Activated CD4-positive, alpha-beta T cell treated with anti-CD3 and anti-CD28 coated beads, Interleukin-2, amount 50 U/mL, for 1 hour (primary cell): ENCODE data around the gene GREB1L.

ENCODE experiments used
- DNase-seq: peaks from one replicate; pipeline ENCODE4 v3.0.0-alpha.2; 2020

GREB1L gene

DNA sequence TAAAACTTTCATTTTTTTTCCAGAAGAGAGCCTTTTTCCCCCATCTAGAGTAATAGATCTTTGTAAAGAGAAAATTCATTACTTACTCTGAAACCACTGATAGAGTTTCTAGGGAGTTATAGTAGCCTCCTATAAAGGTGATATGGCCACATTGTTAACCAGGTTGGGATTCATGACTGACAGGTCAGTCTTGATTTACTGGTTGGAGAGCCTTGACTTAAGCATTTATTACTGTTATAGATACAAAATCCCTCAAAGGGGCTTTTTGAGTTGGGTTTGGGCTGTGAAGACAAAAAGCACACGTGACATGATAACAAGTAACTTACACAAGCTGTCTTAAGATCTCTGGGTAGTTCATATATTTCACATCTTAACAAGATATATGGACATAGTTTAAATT is 141.0 kb downstream of the GREB1L start:
- no peak for DNase-seq

DNA sequence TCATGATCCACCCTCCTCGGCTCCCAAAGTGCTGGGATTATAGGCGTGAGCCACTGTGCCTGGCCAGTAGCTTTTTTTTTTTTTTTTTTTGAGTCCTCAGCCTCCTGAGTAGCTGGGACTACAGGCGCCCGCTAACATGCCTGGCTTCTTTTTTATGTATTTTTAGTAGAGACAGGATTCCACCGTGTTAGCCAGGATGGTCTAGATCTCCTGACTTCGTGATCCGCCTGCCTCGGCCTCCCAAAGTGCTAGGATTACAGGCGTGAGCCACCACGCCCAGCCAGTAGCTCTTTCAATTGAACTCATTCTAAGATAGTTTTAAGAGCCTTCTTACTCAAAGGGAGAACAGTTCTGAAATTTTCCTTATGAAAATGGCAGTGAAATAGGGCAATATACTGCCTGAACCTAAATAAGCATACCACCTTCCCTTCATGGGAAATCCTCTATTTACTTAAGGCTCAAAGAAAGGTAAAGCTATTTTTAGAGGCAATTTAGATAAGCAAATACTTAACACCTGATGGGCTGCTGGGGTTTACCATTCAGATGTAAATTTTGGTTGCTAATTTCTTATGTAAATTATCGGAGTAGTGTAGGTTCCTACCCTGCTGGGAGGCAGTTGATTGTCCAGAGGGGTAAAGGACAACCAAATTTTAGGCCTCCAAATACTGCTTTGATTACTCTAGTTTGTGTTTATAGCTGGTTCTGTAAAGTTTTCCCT is 144.7 kb downstream of the GREB1L start:
- no peak for DNase-seq

DNA sequence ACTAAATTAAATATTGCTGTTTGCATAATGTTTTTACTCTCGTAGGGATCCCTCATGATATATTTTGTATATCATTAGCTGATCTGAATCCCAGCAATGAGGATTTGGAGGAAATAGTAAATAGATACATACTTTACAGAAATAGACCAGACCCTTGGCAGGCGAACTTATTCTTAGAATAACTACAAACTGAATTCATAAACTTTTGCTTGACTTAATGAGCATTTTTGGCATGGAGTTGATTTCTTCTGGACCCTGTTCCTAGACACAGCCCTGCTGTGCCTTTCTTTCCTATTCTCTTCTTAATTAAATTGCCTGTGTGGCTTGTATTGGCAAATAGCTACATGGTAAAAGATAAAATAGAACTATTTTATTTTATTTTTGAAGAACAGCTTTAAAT is 145.9 kb downstream of the GREB1L start:
- DNase-seq: no peak

DNA sequence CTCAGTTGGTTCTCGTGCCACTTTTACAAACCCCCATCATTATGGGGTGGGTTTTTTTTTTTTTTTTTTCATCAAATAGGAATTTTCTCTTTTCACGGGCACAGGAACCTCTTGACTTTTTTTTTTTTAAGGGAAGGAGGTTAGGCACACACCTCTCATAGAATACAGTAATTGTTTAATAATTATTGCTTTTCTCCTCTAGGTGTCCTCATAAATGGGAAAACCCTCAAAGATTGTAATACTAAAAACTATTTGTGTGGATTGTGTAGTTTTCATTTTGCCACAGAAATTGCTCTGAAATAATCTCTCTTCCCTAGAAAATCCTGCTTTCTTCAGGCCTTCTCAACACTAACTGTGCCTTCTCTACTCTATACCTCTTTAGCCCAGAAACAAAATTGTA is 147.3 kb downstream of the GREB1L start:
- DNase-seq: no peak

DNA sequence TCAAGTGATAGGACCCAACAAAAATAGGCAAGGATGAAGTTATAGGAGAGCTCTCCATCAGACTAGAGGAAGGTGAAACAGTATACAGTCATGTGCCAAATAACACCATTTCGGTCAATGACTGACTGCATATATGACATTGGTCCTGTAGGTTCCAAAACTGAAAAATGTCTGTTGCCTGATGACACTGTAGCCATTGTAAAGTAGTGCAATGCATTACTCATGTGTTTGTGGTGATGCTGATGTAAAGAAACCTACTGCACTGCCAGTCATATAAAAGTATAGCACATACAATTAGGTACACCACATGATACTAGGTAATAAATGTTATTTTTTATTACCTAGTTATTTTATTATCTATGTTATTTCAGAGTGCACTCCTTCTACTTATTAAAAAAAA is 147.9 kb downstream of the GREB1L start:
- DNase-seq: no peak

DNA sequence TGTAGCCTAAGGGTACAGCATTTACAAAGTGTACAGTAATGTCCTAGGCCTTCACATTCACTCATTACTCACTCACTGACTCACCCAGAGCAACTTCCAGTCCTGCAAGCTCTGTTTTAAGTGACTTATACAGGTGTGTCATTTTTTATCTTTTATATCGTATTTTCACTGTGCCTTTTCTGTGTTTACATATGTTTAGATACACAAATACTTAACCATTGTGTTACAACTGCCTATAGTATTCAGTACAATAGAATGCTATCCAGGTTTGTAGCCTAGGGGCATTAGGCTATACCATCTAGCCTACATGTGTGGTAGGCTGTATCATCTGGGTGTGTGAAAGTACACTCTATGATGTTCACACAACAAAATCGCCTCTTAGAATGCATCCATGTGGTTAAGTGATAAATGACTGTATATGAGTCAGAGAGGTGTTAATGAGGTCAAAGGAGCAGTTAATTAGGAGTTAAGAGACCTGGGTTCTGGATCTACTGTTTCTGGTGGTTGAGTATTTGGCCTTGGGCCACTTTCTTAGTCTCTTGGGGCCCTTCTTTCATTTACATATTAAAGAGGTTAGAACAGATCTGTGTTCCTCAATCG is 149.1 kb downstream of the GREB1L start:
- DNase-seq: no peak

DNA sequence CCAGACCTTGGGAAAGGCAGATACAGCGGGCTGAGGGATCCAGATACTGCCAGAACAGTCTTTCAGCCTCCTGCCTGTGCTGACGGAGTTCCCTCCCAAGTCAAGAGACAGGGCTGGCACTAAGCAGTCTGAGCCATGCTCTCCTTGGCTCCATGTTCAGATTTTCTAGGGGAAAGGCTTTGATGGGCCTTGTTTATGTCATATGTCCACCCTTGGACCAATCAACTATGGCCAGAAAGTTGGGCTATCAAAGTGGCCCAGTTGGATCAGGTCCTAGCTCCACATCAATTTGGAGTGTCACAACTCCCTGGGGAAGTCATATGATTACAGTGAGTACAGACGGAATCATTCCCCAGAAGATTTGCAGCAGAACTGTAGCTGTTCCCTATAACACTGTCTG is 152.0 kb downstream of the GREB1L start:
- DNase-seq: no peak

DNA sequence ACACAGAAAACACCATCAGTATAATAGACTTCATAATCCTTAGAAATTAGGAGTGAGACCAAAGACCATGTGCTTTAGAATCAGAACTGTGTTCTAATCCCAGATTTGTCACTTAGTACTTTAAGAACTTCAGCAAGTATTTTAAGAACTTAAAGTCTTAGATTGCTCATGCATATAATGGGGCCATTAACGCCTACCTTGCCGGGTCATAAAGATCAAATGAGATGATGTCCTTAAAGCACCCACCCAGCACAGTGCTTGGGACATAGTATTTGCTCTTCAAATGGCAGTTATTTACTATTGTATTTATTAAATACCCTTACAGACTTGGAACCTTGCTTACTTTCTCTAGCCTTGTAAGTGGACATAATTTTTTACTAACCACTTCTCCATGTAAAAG is 156.1 kb downstream of the GREB1L start:
- no peak for DNase-seq

DNA sequence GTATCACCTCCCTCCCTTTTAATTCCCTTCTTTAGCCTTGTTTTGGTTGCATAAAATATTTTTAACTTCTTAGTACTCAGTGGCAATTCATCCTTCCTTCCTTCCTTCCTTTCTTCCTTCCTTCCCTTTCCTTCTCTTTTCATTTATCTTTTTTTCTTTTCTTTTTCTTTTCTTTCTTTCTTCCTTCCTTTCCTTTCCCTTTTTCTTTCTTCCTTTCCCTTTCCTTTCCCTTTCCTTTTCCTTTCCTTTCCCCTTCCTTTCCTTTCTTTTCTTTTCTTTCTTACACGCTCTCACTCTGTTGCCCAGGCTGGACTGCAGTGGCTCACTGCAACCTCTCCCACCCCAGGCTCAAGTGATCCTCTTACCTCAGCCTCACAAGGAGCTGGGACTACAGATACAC is 160.2 kb downstream of the GREB1L start:
- no peak for DNase-seq

DNA sequence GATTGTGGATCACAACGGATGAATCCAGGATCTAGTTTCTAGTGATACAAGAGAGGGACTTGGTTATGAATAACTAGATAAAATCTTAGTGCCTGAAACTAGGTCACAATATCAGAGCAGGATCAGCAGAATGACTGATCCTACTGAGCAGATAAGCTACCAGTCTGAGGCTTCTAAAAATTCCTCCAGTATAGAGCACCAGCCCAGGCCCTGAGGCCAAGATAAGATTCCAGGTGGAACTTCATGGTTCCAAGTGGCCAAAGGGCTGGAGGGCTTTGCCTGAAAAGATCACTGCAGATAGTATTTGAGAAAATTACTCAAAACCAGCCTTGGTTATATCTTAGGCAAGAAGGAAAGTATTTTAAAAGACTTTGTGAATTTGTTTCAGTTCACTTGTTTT is 162.4 kb downstream of the GREB1L start:
- no peak for DNase-seq

DNA sequence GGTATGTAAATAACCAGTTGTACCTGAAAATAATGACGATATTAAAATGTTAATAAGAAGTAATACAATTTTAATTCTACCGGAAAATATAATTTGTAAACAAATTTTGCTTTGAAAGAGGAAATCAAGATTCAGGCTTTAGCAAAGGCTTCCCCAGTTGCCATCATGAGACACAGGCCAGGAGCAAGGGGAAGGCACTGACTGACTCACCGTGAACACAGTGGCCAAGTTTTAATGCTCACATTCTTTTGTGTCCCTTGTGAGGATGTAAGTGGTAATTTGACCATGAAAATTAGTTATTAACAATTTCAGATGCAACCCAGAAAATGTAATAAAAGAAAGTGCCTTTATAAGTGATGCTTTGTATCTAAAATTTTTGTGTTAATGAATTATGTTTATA is 164.1 kb downstream of the GREB1L start:
- no peak for DNase-seq

DNA sequence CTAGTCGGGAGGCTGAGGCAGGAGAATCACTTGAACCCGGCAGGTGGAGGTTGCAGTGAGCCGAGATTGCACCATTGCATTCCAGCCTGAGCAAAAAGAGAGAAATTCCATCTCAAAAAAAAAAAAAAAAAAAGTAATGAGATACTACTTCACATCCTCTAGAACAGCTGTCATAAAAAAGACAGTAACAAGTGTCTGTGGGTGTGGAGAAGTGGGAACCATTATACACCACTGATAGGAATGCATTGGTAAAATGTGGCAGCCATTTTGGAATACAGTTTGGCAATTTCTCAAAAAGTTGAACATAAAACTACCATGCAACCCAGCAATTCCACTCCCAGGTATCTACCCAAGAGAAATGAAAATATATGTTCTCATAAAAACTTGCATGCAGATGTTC is 166.6 kb downstream of the GREB1L start:
- no peak for DNase-seq

DNA sequence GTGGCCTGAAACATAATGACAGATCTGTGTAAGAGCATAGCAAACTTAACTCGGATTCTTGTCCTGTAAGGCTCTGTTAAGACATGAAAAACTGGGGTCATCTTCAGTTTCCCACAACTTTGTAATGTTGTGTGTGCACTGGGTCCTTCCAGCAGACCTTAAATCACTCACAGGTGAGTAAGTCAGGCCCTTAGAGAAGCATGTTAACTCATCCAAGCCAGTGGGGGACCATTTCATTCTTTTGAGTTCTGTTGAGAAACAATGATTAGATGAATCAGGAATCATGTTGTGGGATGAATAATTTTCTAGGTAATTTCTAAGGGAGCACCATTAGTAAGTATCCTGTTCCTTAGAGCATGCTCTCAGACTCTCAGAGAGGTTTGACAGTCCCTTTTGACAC is 191.4 kb downstream of the GREB1L start:
- no peak for DNase-seq

DNA sequence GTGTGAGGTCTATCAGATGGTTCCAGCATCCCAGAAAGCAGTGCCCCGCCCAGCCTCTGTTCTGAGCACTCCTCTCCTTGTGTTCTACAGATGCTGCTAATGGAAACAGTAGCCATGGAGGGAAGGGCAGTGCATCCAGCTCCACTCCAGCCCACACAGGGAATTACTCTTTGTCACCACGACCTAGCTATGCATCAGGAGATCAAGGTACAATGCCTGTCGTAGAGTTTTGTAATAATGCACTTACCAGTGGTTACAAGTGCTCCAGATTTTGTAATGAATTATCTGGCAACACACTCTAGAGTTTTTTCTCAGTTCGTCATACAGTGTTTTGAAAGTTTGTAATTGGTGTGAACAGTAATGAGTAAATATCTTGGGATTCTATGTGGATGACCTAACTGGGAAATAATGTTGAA is 197.4 kb downstream of the GREB1L start:
- DNase-seq: no peak

DNA sequence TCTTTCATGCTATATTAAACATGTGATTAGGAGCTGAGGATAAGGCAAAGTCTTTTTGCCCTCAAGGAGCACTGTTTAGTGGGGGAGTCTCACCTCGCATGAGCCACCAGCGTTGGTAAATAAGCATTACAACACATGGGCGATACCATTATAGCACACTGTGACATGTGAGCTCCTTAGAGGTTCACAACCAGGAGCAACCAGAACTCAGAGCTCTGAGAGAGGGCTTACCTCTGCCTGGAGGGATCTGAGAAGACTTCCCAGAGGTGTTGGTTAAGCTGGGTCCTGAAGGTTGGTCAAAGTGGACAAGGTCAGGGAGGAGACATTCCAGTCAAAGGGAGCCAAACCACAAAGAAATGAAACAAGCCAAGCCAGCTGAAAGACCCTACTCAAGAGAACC is 199.6 kb downstream of the GREB1L start:
- no peak for DNase-seq

DNA sequence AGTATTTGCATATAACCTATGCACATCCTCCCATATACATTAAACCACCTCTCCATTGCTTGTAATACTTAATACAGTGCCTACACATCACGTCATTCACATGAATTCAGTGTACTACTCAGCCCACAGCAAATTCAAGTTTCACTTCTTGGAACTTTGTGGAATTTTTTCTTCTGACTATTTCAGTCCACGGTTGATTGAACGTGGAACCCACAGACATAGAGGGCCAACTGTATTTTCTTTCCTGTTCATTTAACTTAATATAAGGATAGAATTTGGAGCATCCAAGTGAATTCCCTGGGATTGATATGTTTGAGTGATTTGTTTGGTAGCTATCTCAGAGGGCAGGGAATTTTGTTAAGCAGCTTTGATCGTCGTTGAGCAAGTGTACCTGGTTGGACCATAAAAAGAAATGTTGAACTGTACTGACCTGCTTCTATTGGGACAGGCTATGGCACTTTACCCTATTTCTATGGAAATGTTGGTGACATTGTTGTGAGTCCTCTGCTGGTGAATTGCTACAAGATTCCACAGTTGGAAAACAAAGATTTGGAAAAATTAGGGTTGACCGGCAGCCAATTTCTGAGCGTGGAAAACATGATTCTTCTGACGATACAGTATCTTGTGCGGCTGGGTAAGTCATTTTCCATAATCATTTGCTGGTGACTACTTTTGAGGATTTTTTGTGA is 201.9 kb downstream of the GREB1L start:
- no peak for DNase-seq

DNA sequence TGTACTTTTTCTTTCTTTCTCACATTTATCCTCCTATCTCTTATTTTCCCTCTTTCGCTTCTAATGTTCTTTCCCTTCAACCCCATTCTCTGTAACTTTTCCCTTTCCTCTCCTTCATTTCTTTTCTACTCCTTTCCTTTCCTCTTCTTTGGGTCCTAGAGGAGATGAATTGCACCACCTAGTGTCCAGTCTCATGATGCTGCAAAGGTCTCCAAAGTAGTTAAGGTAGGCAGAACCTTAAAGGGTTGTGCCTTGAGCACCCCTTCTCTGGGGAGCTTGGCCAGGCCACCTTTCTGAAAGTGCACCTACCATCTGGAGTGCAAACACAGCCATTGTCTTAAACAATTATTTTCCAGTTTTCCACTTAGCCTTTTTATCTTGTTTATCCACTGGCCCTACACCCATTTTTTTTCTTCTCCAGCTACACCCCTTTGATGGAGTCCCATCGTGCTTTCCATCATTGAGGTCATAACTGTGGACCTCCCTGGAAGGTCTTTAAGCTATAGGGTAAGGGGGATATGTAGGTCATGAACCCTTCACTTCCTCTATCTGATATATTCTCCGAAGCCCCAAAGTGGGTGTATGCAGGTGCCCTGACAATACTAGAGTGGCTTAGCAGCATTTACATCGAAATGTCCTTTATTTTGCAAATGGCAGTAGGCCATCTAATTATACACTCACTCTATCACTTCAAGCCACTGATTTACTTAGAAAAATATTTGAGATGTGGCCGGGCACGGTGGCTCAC is 202.6 kb downstream of the GREB1L start:
- no peak for DNase-seq

DNA sequence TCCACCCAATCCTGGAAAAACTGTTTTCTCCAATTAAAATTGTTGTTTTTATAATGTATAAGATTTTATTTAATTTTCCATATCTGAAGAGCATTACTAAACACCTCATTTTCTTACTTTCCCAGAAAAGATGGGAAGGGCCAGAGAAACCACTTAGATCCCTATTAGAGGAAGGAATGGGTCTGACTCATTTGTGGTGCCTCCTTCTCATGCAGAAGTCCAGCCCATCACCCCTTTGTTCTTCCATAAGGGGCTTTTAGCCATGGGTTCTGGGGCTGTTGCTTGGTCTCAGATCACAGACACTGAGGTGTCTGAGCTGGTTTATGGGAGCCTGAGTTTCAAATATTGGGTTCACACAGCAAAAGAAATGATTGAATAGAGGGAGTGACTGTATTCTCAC is 206.3 kb downstream of the GREB1L start:
- no peak for DNase-seq

DNA sequence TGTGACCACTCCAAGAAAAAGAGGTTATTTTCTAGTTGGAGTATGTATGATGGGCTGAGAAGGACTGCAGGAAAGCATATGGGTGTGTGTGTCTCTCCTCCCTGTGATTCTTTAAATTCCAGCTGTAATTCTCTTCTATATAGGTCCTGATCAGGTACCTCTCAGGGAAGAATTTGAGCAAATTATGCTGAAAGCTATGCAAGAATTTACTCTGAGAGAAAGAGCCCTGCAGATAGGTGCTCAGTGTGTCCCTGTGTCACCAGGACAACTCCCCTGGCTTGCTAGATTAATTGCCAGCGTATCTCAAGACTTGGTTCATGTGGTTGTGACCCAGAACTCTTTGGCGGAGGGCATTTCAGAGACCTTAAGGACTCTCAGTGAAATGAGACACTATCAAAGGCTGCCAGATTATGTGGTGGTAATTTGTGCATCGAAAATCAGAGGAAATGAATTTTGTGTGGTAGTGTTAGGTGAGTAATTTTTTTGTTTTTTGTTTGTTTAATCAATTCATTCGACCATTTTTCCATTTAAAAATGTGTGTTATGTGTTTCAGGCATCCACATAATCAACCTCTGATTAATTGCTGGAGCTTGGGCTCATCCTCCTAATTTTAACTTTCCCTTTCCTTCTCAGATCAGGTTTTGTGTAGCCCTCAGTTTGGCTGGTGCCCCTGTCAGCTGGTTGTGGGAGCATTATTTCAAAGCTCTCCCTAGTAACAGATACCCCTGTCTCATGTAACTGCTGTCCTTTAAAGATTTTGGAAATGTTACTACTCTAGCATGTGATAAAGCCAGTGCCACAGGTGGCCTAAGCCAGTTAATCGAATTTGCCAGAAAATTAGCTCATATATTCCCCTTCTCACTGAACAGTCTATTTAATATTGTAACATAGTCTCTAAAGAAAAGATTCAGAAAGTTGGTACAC is 207.6 kb downstream of the GREB1L start:
- no peak for DNase-seq

DNA sequence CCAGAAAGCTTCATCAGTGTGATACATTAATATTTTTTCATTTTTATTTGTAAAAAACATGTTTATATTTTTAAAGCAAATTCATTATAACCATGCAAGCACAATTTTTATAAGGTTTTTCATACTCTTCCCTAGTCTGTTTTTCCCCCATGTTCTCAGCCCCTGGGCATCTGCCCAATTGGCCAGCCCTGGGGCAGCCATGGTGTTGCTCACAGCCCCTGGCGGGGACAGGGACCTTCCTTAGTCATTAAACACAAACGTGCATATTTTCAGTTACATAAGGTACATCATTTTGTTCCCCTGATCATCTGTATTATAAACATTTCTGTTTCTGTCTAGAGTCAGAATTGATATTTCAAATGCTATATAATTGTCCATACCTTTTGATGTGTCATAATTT is 208.5 kb downstream of the GREB1L start:
- no peak for DNase-seq

DNA sequence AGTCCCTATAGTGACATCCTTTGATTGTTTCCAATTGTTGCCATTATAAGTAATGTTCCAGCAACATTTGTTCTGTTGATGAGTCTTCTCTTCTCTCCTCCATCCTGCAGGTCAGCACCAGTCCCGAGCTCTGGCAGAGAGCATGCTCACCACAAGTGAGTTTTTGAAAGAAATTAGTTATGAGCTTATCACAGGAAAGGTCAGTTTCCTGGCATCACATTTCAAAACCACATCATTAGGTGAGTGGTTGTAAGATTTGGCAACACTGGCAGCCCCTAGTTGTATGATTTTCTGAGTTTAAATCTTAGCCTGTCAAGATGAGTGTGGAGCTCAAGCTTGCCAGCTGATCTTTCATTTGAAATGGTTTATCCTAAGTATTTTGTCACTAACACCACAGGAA is 208.9 kb downstream of the GREB1L start:
- DNase-seq: no peak

DNA sequence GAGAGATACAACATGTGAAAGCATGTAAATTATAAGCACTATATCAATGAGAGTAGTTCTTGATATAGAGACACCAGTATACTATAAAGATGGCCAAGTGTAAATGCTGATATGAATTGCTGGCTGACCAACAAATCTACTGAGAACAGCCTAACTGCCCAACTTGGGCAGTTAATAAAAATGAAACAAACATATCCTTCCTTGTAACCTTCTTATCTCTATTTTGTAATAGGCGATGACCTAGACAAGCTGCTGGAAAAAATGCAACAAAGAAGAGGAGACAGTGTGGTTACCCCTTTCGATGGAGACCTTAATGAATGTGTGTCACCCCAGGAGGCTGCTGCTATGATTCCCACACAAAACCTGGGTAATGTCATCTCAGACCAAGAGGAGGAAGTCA is 209.8 kb downstream of the GREB1L start:
- no peak for DNase-seq
